A673 (cell line): ENCODE results near the gene FSCN2. TPM values are rescaled to one million over a fixed set of nuclear protein-coding genes. Genes with fewer than 3 reads are reported as not detected.
"Not testable (repeated sequence)": the region's sequence is repeated elsewhere in the genome, so short reads cannot be mapped to it uniquely, and the experiment has no call there.

Experiments
- BruUV-seq: library from RNA; stranded (reverse); fragments of 400-500 nt; replicated peaks from 2 replicates; lab custom pipeline; 2021; lab: Mats Ljungman, UMichigan
- CTCF ChIA-PET: fragments of 300-600 bp; sonication (Branson Sonifier 250); formaldehyde crosslinking; loops from one replicate; lab custom pipeline; 2022; ENCODE audit warnings: antibody characterized with exemption; lab: Charles Lee
- POLR2A ChIA-PET: fragments of 300-600 bp; sonication (Branson Sonifier 250); formaldehyde crosslinking; loops from one replicate; lab custom pipeline; 2022; ENCODE audit warnings: antibody characterized with exemption; ENCODE audit not compliant: low non-redundant PET; lab: Charles Lee
- DNase-seq: peaks from one replicate; pipeline ENCODE4 v3.0.0-alpha.2; 2015; ENCODE audit warnings: low spot score
- H3K27ac ChIP-seq: fragments of 200-600 bp; sonication (generic); 2 replicates; pipeline ENCODE4 v1.5.1; 2016; ENCODE audit warnings: mixed run types, low read depth, mild to moderate bottlenecking, mixed read lengths, antibody characterized with exemption, low read length; ENCODE audit not compliant: poor library complexity, severe bottlenecking
- H3K27me3 ChIP-seq: fragments of 200-600 bp; sonication (generic); replicated peaks from 2 replicates; pipeline ENCODE4 v1.6.1; 2017; ENCODE audit warnings: mixed run types, low read depth, mild to moderate bottlenecking, mixed read lengths, antibody characterized with exemption, low read length; ENCODE audit not compliant: insufficient read depth, poor library complexity
- H3K36me3 ChIP-seq: fragments of 200-600 bp; sonication (generic); 2 replicates; pipeline ENCODE4 v1.6.1; 2016; ENCODE audit warnings: mixed run types, mild to moderate bottlenecking, mixed read lengths, antibody characterized with exemption, low read length; ENCODE audit not compliant: insufficient read depth, poor library complexity, severe bottlenecking
- H3K4me1 ChIP-seq: fragments of 200-600 bp; sonication (generic); 2 replicates; pipeline ENCODE4 v1.6.1; 2017; ENCODE audit warnings: mixed run types, mild to moderate bottlenecking, mixed read lengths, antibody characterized with exemption, low read length; ENCODE audit not compliant: insufficient read depth, poor library complexity, severe bottlenecking
- H3K4me3 ChIP-seq: fragments of 200-600 bp; sonication (generic); 2 replicates; pipeline ENCODE4 v1.5.1; 2016; ENCODE audit warnings: low read depth, mixed run types, mild to moderate bottlenecking, mixed read lengths, low read length; ENCODE audit not compliant: poor library complexity, severe bottlenecking
- H3K9me3 ChIP-seq: fragments of 200-600 bp; sonication (generic); 2 replicates; pipeline ENCODE4 v1.6.1; 2016; ENCODE audit warnings: mixed run types, low read depth, mild to moderate bottlenecking, mixed read lengths, antibody characterized with exemption, low read length; ENCODE audit not compliant: poor library complexity, severe bottlenecking
- EZH2 ChIP-seq: fragments of 200-600 bp; sonication (generic); IDR thresholded peaks from 2 replicates; pipeline ENCODE4 v1.6.1; 2017; ENCODE audit warnings: borderline replicate concordance, low read depth, mild to moderate bottlenecking, mixed read lengths, antibody characterized with exemption, low read length; ENCODE audit not compliant: poor library complexity, severe bottlenecking
- intact Hi-C: fragments of 100-400 bp; cut with micrococcal nuclease; formaldehyde crosslinking; loops from one replicate; pipeline ENCODE4 v1.10.0; 2022; ENCODE audit not compliant: unreplicated experiment
- total RNA-seq: library from RNA; stranded (reverse); gene quantifications from 2 replicates; pipeline ENCODE4 v1.2.3, GENCODE V29; 2021
- TF ChIP-seq, protein P1 (sequence below): fragments of 300-800, 200-600 bp; sonication (generic); conservative IDR thresholded peaks from 2 replicates; pipeline ENCODE4 v1.5.1; 2017; ENCODE audit warnings: low read depth, mild to moderate bottlenecking, antibody characterized with exemption, low read length, moderate library complexity, mixed read lengths

FSCN2 gene
- total RNA-seq, 1 experiment from 2014 or later = 0.26 TPM

DNA sequence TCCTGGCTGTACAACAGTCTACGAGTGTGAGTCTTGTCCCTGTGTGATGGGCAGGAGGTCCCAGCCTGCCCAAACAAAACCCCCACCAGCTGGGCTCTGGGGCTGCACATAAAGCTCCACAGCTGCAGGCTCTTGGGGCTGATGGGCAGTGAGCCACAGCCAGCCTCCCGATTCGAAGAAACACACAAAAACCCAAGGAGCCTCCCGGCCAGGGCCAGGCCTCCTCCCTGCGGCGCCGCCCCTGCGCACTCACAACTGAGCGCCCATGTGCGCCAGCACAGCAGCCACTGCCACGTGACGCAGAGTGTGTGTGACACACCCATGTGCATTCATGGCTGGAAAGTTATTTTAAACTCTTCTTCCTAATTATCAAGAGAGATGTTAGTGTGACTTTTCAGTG is 54.6 kb downstream of the FSCN2 start:
- intact Hi-C loops = no loop called here
- BruUV-seq = no TSS peak
- POLR2A ChIA-PET = no interaction called here
- DNase-seq = no peak
- Histone ChIP-seq H3K36me3 (peaks cover 66% of the 10 kb centered on the region), H3K27me3 (no peaks in the 10 kb centered on the region), H3K4me3 (no peak overlapping the region), H3K27ac (no peak overlapping the region), H3K4me1 (no peaks in the 10 kb centered on the region), H3K9me3 (no peaks in the 10 kb centered on the region)
- CTCF ChIA-PET = no interaction called here
- no peak for TF ChIP-seq EZH2
- TF ChIP-seq, protein P1, sequence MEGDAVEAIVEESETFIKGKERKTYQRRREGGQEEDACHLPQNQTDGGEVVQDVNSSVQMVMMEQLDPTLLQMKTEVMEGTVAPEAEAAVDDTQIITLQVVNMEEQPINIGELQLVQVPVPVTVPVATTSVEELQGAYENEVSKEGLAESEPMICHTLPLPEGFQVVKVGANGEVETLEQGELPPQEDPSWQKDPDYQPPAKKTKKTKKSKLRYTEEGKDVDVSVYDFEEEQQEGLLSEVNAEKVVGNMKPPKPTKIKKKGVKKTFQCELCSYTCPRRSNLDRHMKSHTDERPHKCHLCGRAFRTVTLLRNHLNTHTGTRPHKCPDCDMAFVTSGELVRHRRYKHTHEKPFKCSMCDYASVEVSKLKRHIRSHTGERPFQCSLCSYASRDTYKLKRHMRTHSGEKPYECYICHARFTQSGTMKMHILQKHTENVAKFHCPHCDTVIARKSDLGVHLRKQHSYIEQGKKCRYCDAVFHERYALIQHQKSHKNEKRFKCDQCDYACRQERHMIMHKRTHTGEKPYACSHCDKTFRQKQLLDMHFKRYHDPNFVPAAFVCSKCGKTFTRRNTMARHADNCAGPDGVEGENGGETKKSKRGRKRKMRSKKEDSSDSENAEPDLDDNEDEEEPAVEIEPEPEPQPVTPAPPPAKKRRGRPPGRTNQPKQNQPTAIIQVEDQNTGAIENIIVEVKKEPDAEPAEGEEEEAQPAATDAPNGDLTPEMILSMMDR = no peak

DNA sequence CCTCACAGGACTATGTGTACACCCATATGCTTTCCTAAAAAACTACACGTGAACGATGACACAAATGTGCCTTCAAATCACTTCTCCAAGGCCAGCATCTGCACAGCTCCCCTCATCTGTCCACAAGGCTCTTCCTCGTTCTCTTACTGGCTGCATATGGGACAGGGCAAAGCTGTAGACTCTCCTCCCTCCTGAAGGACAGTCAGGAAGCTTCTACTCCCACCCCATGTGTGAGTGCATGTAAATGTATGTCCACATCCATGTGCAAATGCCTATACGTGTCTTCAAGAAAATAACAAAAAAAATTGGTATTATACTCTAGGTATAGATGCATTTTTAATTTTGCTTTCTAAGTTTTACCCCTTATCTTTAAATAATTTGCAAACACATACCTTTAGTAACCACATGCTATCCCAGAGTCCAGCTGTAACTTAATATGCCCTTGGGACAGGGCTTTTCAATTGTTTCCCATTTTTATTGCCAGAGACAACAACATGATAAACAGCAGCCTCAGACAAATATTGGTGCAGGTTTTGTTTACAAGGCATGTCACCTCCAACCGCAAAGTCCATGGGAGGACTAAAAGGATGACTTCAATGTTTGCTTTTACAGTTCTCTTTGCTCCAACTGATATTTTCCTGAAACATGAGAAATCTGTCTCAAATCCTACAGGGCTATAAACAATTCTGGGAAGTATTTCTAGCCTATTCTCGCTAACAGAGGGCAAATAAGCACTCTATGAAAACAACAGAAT is 55.6 kb downstream of the FSCN2 start:
- no peak for DNase-seq
- CTCF ChIA-PET = no interaction called here
- BruUV-seq = TSS peak; percentile 11
- Histone ChIP-seq H3K36me3 (peaks cover 70% of the 10 kb centered on the region), H3K4me3 (no peak overlapping the region), H3K9me3 (no peaks in the 10 kb centered on the region), H3K27ac (no peak overlapping the region), H3K4me1 (no peaks in the 10 kb centered on the region), H3K27me3 (no peaks in the 10 kb centered on the region)
- intact Hi-C loops = no loop called here
- TF ChIP-seq EZH2 = no peak
- TF ChIP-seq, protein P1 = no peak
- POLR2A ChIA-PET = no interaction called here

DNA sequence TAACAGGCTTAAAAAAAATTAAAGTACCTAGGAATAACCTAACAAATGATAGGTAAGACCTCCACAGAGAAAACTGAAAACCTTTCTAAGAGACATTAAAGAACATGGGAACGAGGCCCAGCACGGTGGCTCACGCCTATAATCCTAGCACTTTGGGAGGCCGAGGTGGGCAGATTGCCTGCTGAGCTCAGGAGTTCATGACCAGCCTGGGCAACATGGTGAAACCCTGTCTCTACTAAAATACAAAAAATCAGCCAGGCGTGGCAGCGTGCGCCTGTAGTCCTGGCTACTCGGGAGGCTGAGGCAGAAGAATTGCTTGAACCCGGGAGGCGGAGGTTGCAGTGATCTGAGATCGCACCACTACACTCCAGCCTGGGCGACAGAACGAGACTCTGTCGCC is 56.6 kb downstream of the FSCN2 start:
- H3K4me3 ChIP-seq, DNase-seq, BruUV-seq, H3K4me1 ChIP-seq, intact Hi-C loops, H3K27ac ChIP-seq, POLR2A ChIA-PET, CTCF ChIA-PET, H3K9me3 ChIP-seq, H3K27me3 ChIP-seq: not testable (repeated sequence)
- peaks cover 75% of the 10 kb centered on the region for H3K36me3 ChIP-seq

DNA sequence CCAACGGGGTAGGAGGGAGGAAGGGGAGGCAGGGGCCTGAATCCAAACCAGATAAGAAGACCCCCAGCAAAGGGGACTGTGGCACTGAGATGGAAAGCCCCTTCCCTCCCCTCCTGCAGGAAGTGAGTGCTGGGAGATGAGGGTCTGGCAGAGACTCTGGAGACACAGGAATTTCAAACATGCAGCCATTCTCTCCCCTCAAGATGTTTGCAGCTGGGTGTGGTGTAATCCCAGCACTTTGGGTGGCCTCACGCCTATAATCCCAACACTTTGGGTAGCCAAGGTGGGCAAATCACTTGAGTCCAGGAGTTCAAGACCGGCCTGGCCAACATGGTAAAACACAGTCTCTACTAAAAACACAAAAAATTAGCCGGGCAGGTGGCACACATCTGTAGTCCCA is 57.9 kb downstream of the FSCN2 start:
- CTCF ChIA-PET = no interaction called here
- H3K36me3 ChIP-seq = peaks cover 82% of the 10 kb centered on the region
- no peaks in the 10 kb centered on the region for H3K4me1 ChIP-seq
- no peak for DNase-seq
- TF ChIP-seq, protein P1 = no peak
- no peak for TF ChIP-seq EZH2
- H3K27me3 ChIP-seq = no peaks in the 10 kb centered on the region
- intact Hi-C loops = no loop called here
- no peak overlapping the region for H3K4me3 ChIP-seq
- POLR2A ChIA-PET = no interaction called here
- H3K9me3 ChIP-seq = no peaks in the 10 kb centered on the region
- no TSS peak for BruUV-seq
- H3K27ac ChIP-seq = no peak overlapping the region
